K562 (cell line): ENCODE measurements around the gene POMGNT2. TPM values are rescaled to one million over a fixed set of nuclear protein-coding genes. Genes with fewer than 3 reads are reported as not detected.
A peak's percentile ranks its signal among the peaks of the same experiment; 100 is the strongest.

Experiments used
- ATAC-seq: fragments of 200-7000 bp; cut with Tn5 transposase; 3 replicates; pipeline ENCODE4 v1.9.1; 2020; ENCODE audit warnings: moderate library complexity
- BruUV-seq: library from RNA; stranded (reverse); fragments of 400-500 nt; replicated peaks from 2 replicates; lab custom pipeline; 2021; lab: Mats Ljungman, UMichigan
- CTCF ChIA-PET: fragments of 300-600 bp; formaldehyde crosslinking; extraction: SDS; loops from one replicate; lab custom pipeline; 2021; ENCODE audit warnings: low intra/inter-chr PET ratio; lab: Yijun Ruan, JAX
- POLR2A ChIA-PET: fragments of 300-600, 350-650 bp; sonication (Branson Sonifier 250); formaldehyde crosslinking; extraction: SDS; loops from one replicate; lab custom pipeline; 2021; ENCODE audit warnings: antibody characterized with exemption, inconsistent platforms; lab: Yijun Ruan, JAX
- DNase-seq, 4 experiments: peaks; one replicate each; pipeline versions ENCODE4 v3.0.0 to v3.0.0-alpha.2; 2011 to 2018; ENCODE audit warnings: low spot score in 3 of 4, mixed read lengths in 3 of 4; ENCODE audit errors: extremely low read depth in 1 of 4
- FAIRE-seq: peaks from 2 replicates; lab custom pipeline; 2011; peaks lifted over from hg19 to GRCh38; lab: Jason Lieb, UNC
- H2AFZ ChIP-seq: 2 replicates; pipeline ENCODE4 v1.6.0; 2011; ENCODE audit warnings: low read depth, low read length, control low read depth, inconsistent platforms
- H3K27ac ChIP-seq: fragments of 200-600 bp; 3 replicates; pipeline ENCODE4 v1.8.0; 2011; ENCODE audit warnings: low read depth, mild to moderate bottlenecking, control low read depth, inconsistent platforms, low read length, moderate library complexity, mixed read lengths; ENCODE audit errors: extremely low read depth
- H3K27me3 ChIP-seq, 2 experiments: fragments of 300-600 bp in 1 of 2; 2 replicates in 1 of 2; 3 replicates in 1 of 2; pipeline versions ENCODE4 v1.6.0 to v1.8.0; 2011; ENCODE audit warnings: inconsistent platforms in 2 of 2, low read length in 2 of 2, mild to moderate bottlenecking in 1 of 2, mixed read lengths in 1 of 2, moderate library complexity in 1 of 2; ENCODE audit not compliant: control insufficient read depth in 2 of 2, insufficient read depth in 2 of 2
- H3K36me3 ChIP-seq: fragments of 300-600 bp; 3 replicates; pipeline ENCODE4 v1.8.0; 2011; ENCODE audit warnings: mild to moderate bottlenecking, low read length, inconsistent platforms; ENCODE audit not compliant: control insufficient read depth, insufficient read depth
- H3K4me1 ChIP-seq, 2 experiments: fragments of 200-600 bp in 1 of 2; replicated peaks in 1 of 2; 2 replicates in 1 of 2; 3 replicates in 1 of 2; pipeline versions ENCODE4 v1.5.1 to v1.8.0; 2011; ENCODE audit warnings: inconsistent platforms in 2 of 2, low read length in 2 of 2, mild to moderate bottlenecking in 1 of 2, mixed read lengths in 1 of 2, moderate library complexity in 1 of 2; ENCODE audit not compliant: control insufficient read depth in 2 of 2, insufficient read depth in 2 of 2
- H3K4me2 ChIP-seq: 2 replicates; pipeline ENCODE4 v1.6.1; 2011; ENCODE audit warnings: low read length, control low read depth, inconsistent platforms, mixed read lengths; ENCODE audit not compliant: insufficient read depth
- H3K4me3 ChIP-seq: fragments of 200-600 bp; sonication (generic), shearing (Covaris generic); 2 replicates; pipeline ENCODE4 v1.5.1; 2016; ENCODE audit warnings: control low read depth, inconsistent platforms
- H3K79me2 ChIP-seq: fragments of 200-600 bp; 3 replicates; pipeline ENCODE4 v1.8.0; 2011; ENCODE audit warnings: low read length, inconsistent platforms; ENCODE audit not compliant: control insufficient read depth, insufficient read depth
- H3K9ac ChIP-seq, 2 experiments: 2 replicates each; pipeline versions ENCODE4 v1.6.0 to v1.6.1; 2011; ENCODE audit warnings: low read depth in 2 of 2, low read length in 2 of 2, control low read depth in 1 of 2, inconsistent platforms in 1 of 2, mild to moderate bottlenecking in 1 of 2, mixed read lengths in 1 of 2; ENCODE audit not compliant: insufficient read depth in 1 of 2
- H3K9me1 ChIP-seq: one replicate; pipeline ENCODE4 v1.6.0; 2011; ENCODE audit warnings: inconsistent platforms, mild to moderate bottlenecking, low read length, moderate library complexity; ENCODE audit not compliant: control insufficient read depth, insufficient read depth
- H3K9me3 ChIP-seq: replicated peaks from 2 replicates; pipeline ENCODE4 v1.5.1; 2011; ENCODE audit warnings: low read depth, low read length, inconsistent platforms; ENCODE audit not compliant: control insufficient read depth, insufficient read depth
- H4K20me1 ChIP-seq: replicated peaks from 2 replicates; pipeline ENCODE4 v1.6.1; 2011; ENCODE audit warnings: low read length, inconsistent platforms, mixed read lengths; ENCODE audit not compliant: control insufficient read depth, insufficient read depth
- ELF2 ChIP-seq: fragments of 250-450 bp; sonication (Bioruptor Pico); IDR thresholded peaks from 2 replicates; pipeline ENCODE4 v1.5.0; 2021; ENCODE audit warnings: mild to moderate bottlenecking
- EP300 ChIP-seq: IDR thresholded peaks from 2 replicates; pipeline ENCODE4 v1.6.1; 2012; ENCODE audit warnings: low read length, improper control_type of control experiment
- ETS2 ChIP-seq: IDR thresholded peaks from 2 replicates; pipeline ENCODE4 v1.6.1; 2016; ENCODE audit warnings: borderline replicate concordance, missing genetic modification characterization, mild to moderate bottlenecking, moderate library complexity, missing compliant biosample characterization; ENCODE audit not compliant: poor library complexity, severe bottlenecking
- HEY1 ChIP-seq: fragments of 250-450 bp; sonication (Bioruptor Pico); IDR thresholded peaks from 2 replicates; pipeline ENCODE4 v1.5.0; 2020; ENCODE audit warnings: mild to moderate bottlenecking, moderate library complexity, borderline replicate concordance
- SETDB1 ChIP-seq: IDR thresholded peaks from one replicate; pipeline ENCODE4 v1.6.1; 2012; ENCODE audit warnings: low read length, control low read depth, inconsistent platforms
- SRSF3 ChIP-seq: fragments of 200-400 bp; formaldehyde crosslinking; IDR thresholded peaks from 2 replicates; pipeline ENCODE4 v1.6.1; 2016; ENCODE audit warnings: mild to moderate bottlenecking, low read length, moderate library complexity; ENCODE audit not compliant: insufficient read depth
- TRIM24 ChIP-seq, 2 experiments: fragments of 450-650 bp; IDR thresholded peaks; 2 replicates each; pipeline ENCODE4 v1.6.1; 2016
- U2AF1 ChIP-seq: fragments of 200-400 bp; formaldehyde crosslinking; optimal IDR thresholded peaks from 2 replicates; pipeline ENCODE3; 2017; ENCODE audit warnings: mild to moderate bottlenecking, low read depth, low read length, moderate library complexity
- ZNF197 ChIP-seq: fragments of 200-800 bp; sonication (Bioruptor generic); IDR thresholded peaks from 2 replicates; pipeline ENCODE4 v1.6.1; 2016; ENCODE audit warnings: low read depth, missing genetic modification characterization, missing compliant biosample characterization
- ZNF644 ChIP-seq: fragments of 200-800 bp; sonication (Bioruptor generic); IDR thresholded peaks from 2 replicates; pipeline ENCODE4 v1.6.1; 2016; ENCODE audit warnings: low read depth, missing genetic modification characterization, missing compliant biosample characterization
- ZNF77 ChIP-seq: fragments of 250-450 bp; sonication (Bioruptor Pico); IDR thresholded peaks from 2 replicates; pipeline ENCODE4 v1.5.0; 2020
- WGBS: fragments of 100-300 bp; shearing (Covaris generic); methylation state at CpG from one replicate; pipeline ENCODE4 v1.1.6; 2016; ENCODE audit warnings: low coverage, mixed read lengths; ENCODE audit not compliant: insufficient coverage; ENCODE audit errors: missing lambda C conversion rate; 5-methylcytosine and 5-hydroxymethylcytosine counted together
- in situ Hi-C: fragments of 300-500 bp; cut with MboI; formaldehyde crosslinking; loops from 4 replicates; pipeline ENCODE4 v1.15.0; 2018; ENCODE audit warnings: inconsistent platforms, mixed read lengths
- intact Hi-C: fragments of 100-400 bp; cut with micrococcal nuclease; formaldehyde crosslinking; loops from 2 replicates; pipeline ENCODE4 v1.14.2; 2022
- polyA plus RNA-seq, 8 experiments: library from polyadenylated mRNA; depleted of rRNA in 4 of 8; stranded (reverse) in 5 of 8; unstranded in 3 of 8; fragments of >200 nt; fragmentation: Nextera tagmentation in 2 of 8; fragmentation: Illumina TruSeq in 1 of 8; extraction: Ambion mirVana in 2 of 8; extraction: Trizol in 1 of 8; gene quantifications; 2 replicates each; pipeline versions ENCODE4 v1.2.1 to v1.2.3, GENCODE V29; 2011 to 2014; ENCODE audit warnings: inconsistent platforms in 1 of 8, missing spikeins in 1 of 8
- total RNA-seq, 7 experiments: library from RNA; depleted of rRNA in 6 of 7; stranded (reverse); fragments of >200 nt in 6 of 7; fragmentation: Illumina TruSeq in 2 of 7; extraction: Trizol in 2 of 7; gene quantifications; 2 replicates each; pipeline versions ENCODE4 v1.2.1 to v1.2.3, GENCODE V29; 2011 to 2021; ENCODE audit warnings: low replicate concordance in 1 of 7
- TF ChIP-seq, protein P1 (sequence below): fragments of 450-650 bp; formaldehyde crosslinking; IDR thresholded peaks from 2 replicates; pipeline ENCODE4 v1.4.0; 2022; ENCODE audit warnings: mild to moderate bottlenecking, moderate library complexity
- TF ChIP-seq, protein P2 (sequence below): fragments of 450-650 bp; formaldehyde crosslinking; IDR thresholded peaks from 2 replicates; pipeline ENCODE4 v1.4.0; 2020; ENCODE audit warnings: mild to moderate bottlenecking, moderate library complexity
- TF ChIP-seq, protein P3 (sequence below): fragments of 450-650 bp; IDR thresholded peaks from 2 replicates; pipeline ENCODE4 v1.6.1; 2016; ENCODE audit warnings: borderline replicate concordance
- TF ChIP-seq, protein P4 (sequence below): fragments of 250-450 bp; sonication (Bioruptor Pico); IDR thresholded peaks from 2 replicates; pipeline ENCODE4 v1.5.0; 2021

Gene POMGNT2
- total and polyA plus RNA-seq, 9 of the 15 experiments (the other 6 are each of a cell fraction or from before 2014, with no cell fraction given): 0.65 to 14.1 (median 10.3) TPM

DNA sequence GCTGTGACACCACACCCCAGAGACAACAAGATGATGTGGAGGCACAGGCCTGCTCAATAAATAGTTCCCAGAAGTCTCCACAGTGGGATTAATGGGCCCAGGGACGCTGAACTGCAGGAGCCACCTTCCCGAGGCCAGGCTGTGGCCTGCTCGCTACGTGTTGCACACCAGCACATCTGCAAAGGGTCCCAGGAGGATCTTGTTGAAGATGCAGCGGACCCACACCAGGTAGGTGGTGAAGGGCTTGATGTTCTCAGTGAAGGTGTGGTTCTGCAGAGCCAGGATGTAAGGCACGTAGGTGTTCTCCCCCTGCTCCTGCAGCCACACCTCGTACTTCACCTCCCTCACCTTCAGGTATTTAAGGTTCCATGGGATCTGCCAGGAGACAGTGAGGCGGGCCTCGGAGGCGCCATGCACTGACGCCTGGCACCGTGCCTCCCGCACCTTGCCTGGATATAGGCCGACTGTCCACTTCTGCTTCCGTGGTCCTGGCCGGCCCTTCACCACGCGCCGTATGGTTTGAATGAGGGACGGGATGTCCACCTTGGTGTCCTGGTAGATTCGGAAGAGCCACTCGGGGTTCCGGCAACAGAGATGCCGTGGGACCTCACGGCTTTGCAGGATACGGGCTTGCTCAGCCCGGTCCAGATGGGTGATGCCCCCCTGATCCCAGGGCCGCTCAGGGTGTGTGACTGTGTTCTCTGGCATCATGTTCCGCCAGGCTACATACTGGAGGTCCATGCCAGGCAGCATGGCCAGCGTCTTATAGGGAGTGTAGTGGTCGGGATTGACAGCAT lies 26.1 kb downstream of the POMGNT2 start:
- no peak overlapping the region for H2AFZ ChIP-seq
- POLR2A ChIA-PET: interaction anchor here (1.2 kb wide), 1 partner anchor 9 kb away, joined by 3 read pairs; no protein-coding TSS in a partner anchor
- H3K4me1 ChIP-seq: peaks cover 0 to 5% of the 10 kb centered on the region in 2 experiments; a peak in 1 of 5 replicates
- no peak overlapping the region for H3K27ac ChIP-seq
- H3K4me3 ChIP-seq: no peak overlapping the region
- TF ChIP-seq U2AF1 (no peak), SETDB1 (no peak), SRSF3 (no peak), ZNF197 (CRISPR knock-in tag) (no peak), ZNF644 (no peak), ZNF77 (no peak), EP300 (no peak), ETS2 (tag) (no peak), HEY1 (CRISPR knock-in tag) (no peak), TRIM24 (IDR thresholded peaks at IDR 0.05) (no peak), ELF2 (no peak)
- TF ChIP-seq, protein P1, sequence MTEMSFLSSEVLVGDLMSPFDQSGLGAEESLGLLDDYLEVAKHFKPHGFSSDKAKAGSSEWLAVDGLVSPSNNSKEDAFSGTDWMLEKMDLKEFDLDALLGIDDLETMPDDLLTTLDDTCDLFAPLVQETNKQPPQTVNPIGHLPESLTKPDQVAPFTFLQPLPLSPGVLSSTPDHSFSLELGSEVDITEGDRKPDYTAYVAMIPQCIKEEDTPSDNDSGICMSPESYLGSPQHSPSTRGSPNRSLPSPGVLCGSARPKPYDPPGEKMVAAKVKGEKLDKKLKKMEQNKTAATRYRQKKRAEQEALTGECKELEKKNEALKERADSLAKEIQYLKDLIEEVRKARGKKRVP (CRISPR knock-in tag): no peak
- TF ChIP-seq, protein P2, sequence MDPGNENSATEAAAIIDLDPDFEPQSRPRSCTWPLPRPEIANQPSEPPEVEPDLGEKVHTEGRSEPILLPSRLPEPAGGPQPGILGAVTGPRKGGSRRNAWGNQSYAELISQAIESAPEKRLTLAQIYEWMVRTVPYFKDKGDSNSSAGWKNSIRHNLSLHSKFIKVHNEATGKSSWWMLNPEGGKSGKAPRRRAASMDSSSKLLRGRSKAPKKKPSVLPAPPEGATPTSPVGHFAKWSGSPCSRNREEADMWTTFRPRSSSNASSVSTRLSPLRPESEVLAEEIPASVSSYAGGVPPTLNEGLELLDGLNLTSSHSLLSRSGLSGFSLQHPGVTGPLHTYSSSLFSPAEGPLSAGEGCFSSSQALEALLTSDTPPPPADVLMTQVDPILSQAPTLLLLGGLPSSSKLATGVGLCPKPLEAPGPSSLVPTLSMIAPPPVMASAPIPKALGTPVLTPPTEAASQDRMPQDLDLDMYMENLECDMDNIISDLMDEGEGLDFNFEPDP (CRISPR knock-in tag): no peak
- TF ChIP-seq, protein P3, sequence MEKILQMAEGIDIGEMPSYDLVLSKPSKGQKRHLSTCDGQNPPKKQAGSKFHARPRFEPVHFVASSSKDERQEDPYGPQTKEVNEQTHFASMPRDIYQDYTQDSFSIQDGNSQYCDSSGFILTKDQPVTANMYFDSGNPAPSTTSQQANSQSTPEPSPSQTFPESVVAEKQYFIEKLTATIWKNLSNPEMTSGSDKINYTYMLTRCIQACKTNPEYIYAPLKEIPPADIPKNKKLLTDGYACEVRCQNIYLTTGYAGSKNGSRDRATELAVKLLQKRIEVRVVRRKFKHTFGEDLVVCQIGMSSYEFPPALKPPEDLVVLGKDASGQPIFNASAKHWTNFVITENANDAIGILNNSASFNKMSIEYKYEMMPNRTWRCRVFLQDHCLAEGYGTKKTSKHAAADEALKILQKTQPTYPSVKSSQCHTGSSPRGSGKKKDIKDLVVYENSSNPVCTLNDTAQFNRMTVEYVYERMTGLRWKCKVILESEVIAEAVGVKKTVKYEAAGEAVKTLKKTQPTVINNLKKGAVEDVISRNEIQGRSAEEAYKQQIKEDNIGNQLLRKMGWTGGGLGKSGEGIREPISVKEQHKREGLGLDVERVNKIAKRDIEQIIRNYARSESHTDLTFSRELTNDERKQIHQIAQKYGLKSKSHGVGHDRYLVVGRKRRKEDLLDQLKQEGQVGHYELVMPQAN: no peak
- TF ChIP-seq, protein P4, sequence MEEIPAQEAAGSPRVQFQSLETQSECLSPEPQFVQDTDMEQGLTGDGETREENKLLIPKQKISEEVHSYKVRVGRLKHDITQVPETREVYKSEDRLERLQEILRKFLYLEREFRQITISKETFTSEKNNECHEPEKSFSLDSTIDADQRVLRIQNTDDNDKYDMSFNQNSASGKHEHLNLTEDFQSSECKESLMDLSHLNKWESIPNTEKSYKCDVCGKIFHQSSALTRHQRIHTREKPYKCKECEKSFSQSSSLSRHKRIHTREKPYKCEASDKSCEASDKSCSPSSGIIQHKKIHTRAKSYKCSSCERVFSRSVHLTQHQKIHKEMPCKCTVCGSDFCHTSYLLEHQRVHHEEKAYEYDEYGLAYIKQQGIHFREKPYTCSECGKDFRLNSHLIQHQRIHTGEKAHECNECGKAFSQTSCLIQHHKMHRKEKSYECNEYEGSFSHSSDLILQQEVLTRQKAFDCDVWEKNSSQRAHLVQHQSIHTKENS: no peak
- no peak for FAIRE-seq
- no peaks in the 10 kb centered on the region; a peak in 1 of 5 replicates for H3K27me3 ChIP-seq
- H3K79me2 ChIP-seq: no peaks in the 10 kb centered on the region
- intact Hi-C loops: loop anchor here (10.0 kb wide), 1 partner anchor 115 kb away; no protein-coding TSS in a partner anchor
- no peak for ATAC-seq
- BruUV-seq: no TSS peak
- H3K9me3 ChIP-seq: no peaks in the 10 kb centered on the region
- H3K36me3 ChIP-seq: peaks cover 10% of the 10 kb centered on the region; the same call in 1 of the 3 replicates
- whole genome bisulfite sequencing: 85% methylated on average over 29 of the region's 31 CpGs
- H3K9me1 ChIP-seq: no peaks in the 10 kb centered on the region
- H3K9ac ChIP-seq: peak overlapping the region in 1 of 2 experiments; percentile 17; a peak in 1 of 4 replicates
- H4K20me1 ChIP-seq: no peaks in the 10 kb centered on the region
- CTCF ChIA-PET: no interaction called here
- H3K4me2 ChIP-seq: no peak overlapping the region
- no peak for DNase-seq
- in situ Hi-C loops: no loop called here
